ENCODE data around the gene NBAS. TPM values are rescaled to one million over a fixed set of nuclear protein-coding genes. Genes with fewer than 3 reads are reported as not detected.
A peak's percentile ranks its signal among the peaks of the same experiment; 100 is the strongest.

The NBAS gene
- polyA plus RNA-seq, 1 donor from 2014 or later: 31.9 TPM

- no peaks in the 10 kb centered on the region for H3K36me3 ChIP-seq (ENCODE audit: insufficient read depth, low read length)
- no peaks in the 10 kb centered on the region for H3K27me3 ChIP-seq (ENCODE audit: insufficient read depth, low read depth, low read length)
- H3K4me2 ChIP-seq (ENCODE audit: low read length): no peak overlapping the region
- H3K9ac ChIP-seq (ENCODE audit: low read length): no peak overlapping the region
- H3F3A ChIP-seq (ENCODE audit: insufficient read depth, low read length, poor library complexity, severe bottlenecking): no peaks in the 10 kb centered on the region
- no peaks in the 10 kb centered on the region for H3K79me2 ChIP-seq (replicated peaks; ENCODE audit: insufficient read depth, low read length)
- no peaks in the 10 kb centered on the region for H3K9me2 ChIP-seq (ENCODE audit: insufficient read depth, low read length)
- H3K27ac ChIP-seq (ENCODE audit: low read length): no peak overlapping the region
- H2AFZ ChIP-seq (ENCODE audit: low read depth, low read length): no peak overlapping the region
- no peaks in the 10 kb centered on the region for H4K20me1 ChIP-seq (ENCODE audit: insufficient read depth)
- no peak overlapping the region for H3K4me3 ChIP-seq (ENCODE audit: low read length)
- no peak for TF ChIP-seq MXI1 (conservative IDR thresholded peaks at IDR 0.05; ENCODE audit: poor library complexity, severe bottlenecking)
- H3K9me3 ChIP-seq (ENCODE audit: low read length): no peaks in the 10 kb centered on the region
Measured at GRCh38 chr2:15287447-15288184, 273.5 kb downstream of the NBAS start.

GRCh38 chr2:15284614-15285013 is 276.5 kb downstream of the NBAS start:
- Histone ChIP-seq H3K79me2 (replicated peaks; ENCODE audit: insufficient read depth, low read length) (no peaks in the 10 kb centered on the region), H3K4me2 (ENCODE audit: low read length) (peak overlapping the region; percentile 32), H3K9ac (ENCODE audit: low read length) (no peak overlapping the region), H4K20me1 (ENCODE audit: insufficient read depth) (no peaks in the 10 kb centered on the region), H3K27me3 (ENCODE audit: insufficient read depth, low read depth, low read length) (no peaks in the 10 kb centered on the region), H2AFZ (ENCODE audit: low read depth, low read length) (no peak overlapping the region), H3K9me2 (ENCODE audit: insufficient read depth, low read length) (no peaks in the 10 kb centered on the region), H3F3A (ENCODE audit: insufficient read depth, low read length, poor library complexity, severe bottlenecking) (no peaks in the 10 kb centered on the region), H3K36me3 (ENCODE audit: insufficient read depth, low read length) (no peaks in the 10 kb centered on the region), H3K27ac (ENCODE audit: low read length) (peak overlapping the region; percentile 67), H3K4me3 (ENCODE audit: low read length) (peak overlapping the region; percentile 1), H3K9me3 (ENCODE audit: low read length) (no peaks in the 10 kb centered on the region)
- TF ChIP-seq POLR2AphosphoS5 (IDR thresholded peaks at IDR 0.05): no peak
- no peak for TF ChIP-seq REST (IDR thresholded peaks at IDR 0.05; ENCODE audit: borderline replicate concordance)
- TF ChIP-seq RAD21 (conservative IDR thresholded peaks at IDR 0.05): no peak
- no peak for TF ChIP-seq EZH2 (IDR thresholded peaks at IDR 0.05; ENCODE audit: borderline replicate concordance, insufficient read depth, low read length, poor library complexity, severe bottlenecking)

GRCh38 chr2:15281681-15282080 is 279.5 kb downstream of the NBAS start:
- peak overlapping the region; percentile 88 for H3K27ac ChIP-seq (ENCODE audit: low read length)
- H3F3A ChIP-seq (ENCODE audit: insufficient read depth, low read length, poor library complexity, severe bottlenecking): peaks cover 2% of the 10 kb centered on the region
- H3K27me3 ChIP-seq (ENCODE audit: insufficient read depth, low read depth, low read length): no peaks in the 10 kb centered on the region
- no peaks in the 10 kb centered on the region for H4K20me1 ChIP-seq (ENCODE audit: insufficient read depth)
- H3K36me3 ChIP-seq (ENCODE audit: insufficient read depth, low read length): no peaks in the 10 kb centered on the region
- no peaks in the 10 kb centered on the region for H3K9me2 ChIP-seq (ENCODE audit: insufficient read depth, low read length)
- H3K9me3 ChIP-seq (ENCODE audit: low read length): no peaks in the 10 kb centered on the region
- no peak overlapping the region for H3K4me3 ChIP-seq (ENCODE audit: low read length)
- no peak overlapping the region for H3K4me2 ChIP-seq (ENCODE audit: low read length)
- no peak overlapping the region for H2AFZ ChIP-seq (ENCODE audit: low read depth, low read length)
- no peaks in the 10 kb centered on the region for H3K79me2 ChIP-seq (replicated peaks; ENCODE audit: insufficient read depth, low read length)
- no peak overlapping the region for H3K9ac ChIP-seq (ENCODE audit: low read length)
- TF ChIP-seq CTCF (IDR thresholded peaks at IDR 0.05; ENCODE audit: poor library complexity, severe bottlenecking) (no peak), TAF1 (IDR thresholded peaks at IDR 0.05; ENCODE audit: low read depth) (no peak)

Data from neural cell (in vitro differentiated cells).